GM15510 (cell line): ENCODE data around the gene BOK.

Experiments
- POLR2A ChIP-seq: IDR thresholded peaks from 3 replicates; pipeline ENCODE4 v1.6.1; 2011; ENCODE audit warnings: borderline replicate concordance; ENCODE audit not compliant: insufficient read length; ENCODE audit errors: extremely low read depth

BOK gene

GRCh38 chr2:241598487-241598886 lies 39.9 kb downstream of the BOK start:
- TF ChIP-seq POLR2A, result no peak

- no peak for TF ChIP-seq POLR2A
Observed at GRCh38 chr2:241599615-241600014, 41.1 kb downstream of the BOK start.

GRCh38 chr2:241601841-241602240 lies 43.3 kb downstream of the BOK start:
- TF ChIP-seq POLR2A, result no peak

GRCh38 chr2:241602720-241603119 lies 44.2 kb downstream of the BOK start:
- TF ChIP-seq POLR2A, result no peak

- TF ChIP-seq POLR2A, result no peak
Observed at GRCh38 chr2:241603686-241604085, 45.1 kb downstream of the BOK start.

GRCh38 chr2:241606186-241606585 lies 47.6 kb downstream of the BOK start:
- no peak for TF ChIP-seq POLR2A

GRCh38 chr2:241607162-241607885 lies 48.8 kb downstream of the BOK start:
- TF ChIP-seq POLR2A, result no peak

GRCh38 chr2:241608881-241609280 lies 50.3 kb downstream of the BOK start:
- no peak for TF ChIP-seq POLR2A

GRCh38 chr2:241609859-241610793 lies 51.6 kb downstream of the BOK start:
- TF ChIP-seq POLR2A, result peak; percentile 35

GRCh38 chr2:241611062-241611461 lies 52.5 kb downstream of the BOK start:
- no peak for TF ChIP-seq POLR2A

- TF ChIP-seq POLR2A, result no peak
Observed at GRCh38 chr2:241612156-241613016, 53.8 kb downstream of the BOK start.

- no peak for TF ChIP-seq POLR2A
Observed at GRCh38 chr2:241613017-241613780, 54.7 kb downstream of the BOK start.

- no peak for TF ChIP-seq POLR2A
Observed at GRCh38 chr2:241615041-241615440, 56.5 kb downstream of the BOK start.

GRCh38 chr2:241615522-241616052 lies 57.0 kb downstream of the BOK start:
- no peak for TF ChIP-seq POLR2A
